Karpas-422 (cell line): Measurements from ENCODE around the gene DSC2. TPM values are rescaled to one million over a fixed set of nuclear protein-coding genes. Genes with fewer than 3 reads are reported as not detected.

ENCODE experiments used
- total RNA-seq: library from RNA; depleted of rRNA; stranded (reverse); fragments of >200 nt; shearing (Covaris generic); gene quantifications from 2 replicates; pipeline ENCODE4 v1.2.3, GENCODE V29; 2014; ENCODE audit warnings: low replicate concordance; rRNA removed

Gene DSC2
- total RNA-seq, 1 experiment from 2014 or later: not detected

Other genes starting within 250 kb of the DSC2 start
- 0.04 and 0.22 TPM in 2 replicates for gene DSC3, start 59.7 kb downstream of the DSC2 start, total RNA-seq
- 2.3 and 2.4 TPM in 2 replicates for gene DSC1, start 60.4 kb upstream of the DSC2 start, total RNA-seq
- 16.2 and 20.7 TPM in 2 replicates for gene DSG1, start 215.7 kb upstream of the DSC2 start, total RNA-seq